GM23338 (cell line): ENCODE data around the gene BAG5.
A peak's percentile ranks its signal among the peaks of the same experiment; 100 is the strongest.

Experiments used
- CTCF ChIP-seq, 2 experiments: fragments of 200-600 bp in 1 of 2; sonication (generic) in 1 of 2; conservative IDR thresholded peaks; 2 replicates each; pipeline versions ENCODE4 v1.5.1 to v1.6.1; 2016 to 2017; ENCODE audit warnings: antibody characterized with exemption in 2 of 2, low read depth in 2 of 2, mild to moderate bottlenecking in 2 of 2, moderate library complexity in 1 of 2
- EZH2 ChIP-seq: fragments of 200-600 bp; sonication (generic); IDR thresholded peaks from one replicate; pipeline ENCODE4 v1.8.0; 2017; ENCODE audit warnings: antibody characterized with exemption, mild to moderate bottlenecking, low read depth; ENCODE audit not compliant: unreplicated experiment
- JUNB ChIP-seq: IDR thresholded peaks from one replicate; pipeline ENCODE4 v1.6.1; 2016; ENCODE audit warnings: antibody characterized with exemption; ENCODE audit not compliant: unreplicated experiment
- POLR2AphosphoS5 ChIP-seq: IDR thresholded peaks from 2 replicates; pipeline ENCODE4 v1.6.1; 2016; ENCODE audit warnings: antibody characterized with exemption, low read depth
- REST ChIP-seq: IDR thresholded peaks from one replicate; pipeline ENCODE4 v1.6.1; 2018; ENCODE audit warnings: antibody characterized with exemption; ENCODE audit not compliant: unreplicated experiment
- STAT1 ChIP-seq: IDR thresholded peaks from one replicate; pipeline ENCODE4 v1.6.1; 2016; ENCODE audit warnings: antibody characterized with exemption; ENCODE audit not compliant: unreplicated experiment

- TF ChIP-seq CTCF (conservative IDR thresholded peaks at IDR 0.05; ENCODE audit: low read depth in 2 of 2) = 0 out of 4 replicates have a peak, but pooled peaks of 1 of the 2 experiments have one; percentile 3
- no peak for TF ChIP-seq JUNB
- 0 out of 2 replicates have a peak, but pooled peaks have one; percentile 10 for TF ChIP-seq POLR2AphosphoS5
- no peak for TF ChIP-seq EZH2
- TF ChIP-seq REST = no peak
- no peak for TF ChIP-seq STAT1
Observed at GRCh38 chr14:103517721-103518421, 44.6 kb downstream of the BAG5 start.
